Panc1 (cell line): Measurements from ENCODE around the gene VWA8. TPM values are rescaled to one million over a fixed set of nuclear protein-coding genes. Genes with fewer than 3 reads are reported as not detected.
"Not testable (repeated sequence)": the region's sequence is repeated elsewhere in the genome, so short reads cannot be mapped to it uniquely, and the experiment has no call there.

Experiments used
- ATAC-seq: fragments of 200-7000 bp; cut with Tn5 transposase; 2 replicates; pipeline ENCODE4 v1.9.1; 2020; ENCODE audit warnings: mild to moderate bottlenecking, moderate library complexity
- BruUV-seq: library from RNA; stranded (reverse); fragments of 400-500 nt; replicated peaks from 2 replicates; lab custom pipeline; 2021; lab: Mats Ljungman, UMichigan
- CTCF ChIA-PET: fragments of 300-600 bp; sonication (Branson Sonifier 250); formaldehyde crosslinking; loops from one replicate; lab custom pipeline; 2022; ENCODE audit warnings: antibody characterized with exemption; lab: Charles Lee
- POLR2A ChIA-PET: fragments of 300-600 bp; sonication (Branson Sonifier 250); formaldehyde crosslinking; loops from one replicate; lab custom pipeline; 2022; ENCODE audit warnings: antibody characterized with exemption; lab: Charles Lee
- DNase-seq: peaks from one replicate; pipeline ENCODE4 v3.0.0-alpha.2; 2010; ENCODE audit warnings: low read depth, low spot score
- H3K27ac ChIP-seq: 2 replicates; pipeline ENCODE4 v1.5.1; 2011; ENCODE audit warnings: mild to moderate bottlenecking, low read length, inconsistent platforms
- H3K27me3 ChIP-seq: fragments of 200-500 bp; sonication (Bioruptor generic); 2 replicates; pipeline ENCODE4 v1.6.0; 2014; ENCODE audit warnings: low read length, inconsistent platforms; ENCODE audit not compliant: control insufficient read depth, insufficient read depth
- H3K36me3 ChIP-seq: fragments of 200-500 bp; sonication (Bioruptor generic); 2 replicates; pipeline ENCODE4 v1.5.1; 2014; ENCODE audit warnings: inconsistent platforms, mild to moderate bottlenecking, low read length, moderate library complexity; ENCODE audit not compliant: control insufficient read depth, insufficient read depth
- H3K4me1 ChIP-seq: 2 replicates; pipeline ENCODE4 v1.5.1; 2011; ENCODE audit warnings: inconsistent platforms, mild to moderate bottlenecking, low read length, moderate library complexity; ENCODE audit not compliant: control insufficient read depth, insufficient read depth
- H3K4me3 ChIP-seq, 2 experiments: 2 replicates each; pipeline ENCODE4 v1.5.1; 2011 to 2012; ENCODE audit warnings: low read depth in 2 of 2, low read length in 2 of 2, mild to moderate bottlenecking in 2 of 2, inconsistent platforms in 1 of 2, moderate library complexity in 1 of 2
- H3K9me3 ChIP-seq: fragments of 200-500 bp; sonication (Bioruptor generic); 2 replicates; pipeline ENCODE4 v1.5.1; 2014; ENCODE audit warnings: low read depth, mild to moderate bottlenecking, inconsistent platforms, low read length, moderate library complexity; ENCODE audit not compliant: control insufficient read depth, insufficient read depth
- CTCF ChIP-seq: fragments of 450-650 bp; IDR thresholded peaks from 2 replicates; pipeline ENCODE4 v1.5.1; 2017; ENCODE audit warnings: mild to moderate bottlenecking
- POLR2AphosphoS5 ChIP-seq: IDR thresholded peaks from 2 replicates; pipeline ENCODE4 v1.6.1; 2012; ENCODE audit warnings: mild to moderate bottlenecking, low read depth, low read length, moderate library complexity
- SIN3A ChIP-seq: IDR thresholded peaks from 2 replicates; pipeline ENCODE4 v1.6.1; 2012; ENCODE audit warnings: low read depth, mild to moderate bottlenecking, low read length, moderate library complexity, borderline replicate concordance; ENCODE audit not compliant: insufficient read depth
- TCF7L2 ChIP-seq: IDR thresholded peaks from 2 replicates; pipeline ENCODE4 v1.6.1; 2011; ENCODE audit warnings: mild to moderate bottlenecking, low read depth, low read length, inconsistent platforms
- in situ Hi-C: cut with HindIII; loops from 2 replicates; pipeline ENCODE4 v1.10.0; 2016; ENCODE audit warnings: low sequenced_read_pairs, low pct_unique_long_range_greater_than_20kb
- intact Hi-C: fragments of 100-400 bp; cut with micrococcal nuclease; formaldehyde crosslinking; loops from one replicate; pipeline ENCODE4 v1.10.0; 2022; ENCODE audit not compliant: unreplicated experiment
- total RNA-seq: library from RNA; stranded (reverse); gene quantifications from one replicate; pipeline ENCODE4 v1.2.1, GENCODE V29; 2021; ENCODE audit not compliant: unreplicated experiment
- TF ChIP-seq, protein P1 (sequence below), 2 experiments: IDR thresholded peaks; 2 replicates each; pipeline ENCODE4 v1.6.1; 2011 to 2012; ENCODE audit warnings: low read depth in 2 of 2, control low read depth in 1 of 2, low read length in 1 of 2, mild to moderate bottlenecking in 1 of 2, moderate library complexity in 1 of 2; ENCODE audit not compliant: insufficient read depth in 1 of 2

The VWA8 gene
- total RNA-seq, 1 experiment from 2014 or later: 11.2 TPM

GRCh38 chr13:41621716-41622431 lies 339.0 kb downstream of the VWA8 start:
- Histone ChIP-seq H3K9me3 (no peaks in the 10 kb centered on the region), H3K27ac (no peak overlapping the region), H3K4me3 (no peak overlapping the region), H3K4me1 (no peaks in the 10 kb centered on the region), H3K36me3 (no peaks in the 10 kb centered on the region), H3K27me3 (no peaks in the 10 kb centered on the region)
- BruUV-seq: no TSS peak
- intact Hi-C loops (no loop called here), in situ Hi-C loops (no loop called here)
- POLR2A ChIA-PET: no interaction called here
- ATAC-seq (no peak), DNase-seq (no peak)
- TF ChIP-seq POLR2AphosphoS5 (no peak), TCF7L2 (no peak), CTCF (no peak), SIN3A (no peak)
- TF ChIP-seq, protein P1, sequence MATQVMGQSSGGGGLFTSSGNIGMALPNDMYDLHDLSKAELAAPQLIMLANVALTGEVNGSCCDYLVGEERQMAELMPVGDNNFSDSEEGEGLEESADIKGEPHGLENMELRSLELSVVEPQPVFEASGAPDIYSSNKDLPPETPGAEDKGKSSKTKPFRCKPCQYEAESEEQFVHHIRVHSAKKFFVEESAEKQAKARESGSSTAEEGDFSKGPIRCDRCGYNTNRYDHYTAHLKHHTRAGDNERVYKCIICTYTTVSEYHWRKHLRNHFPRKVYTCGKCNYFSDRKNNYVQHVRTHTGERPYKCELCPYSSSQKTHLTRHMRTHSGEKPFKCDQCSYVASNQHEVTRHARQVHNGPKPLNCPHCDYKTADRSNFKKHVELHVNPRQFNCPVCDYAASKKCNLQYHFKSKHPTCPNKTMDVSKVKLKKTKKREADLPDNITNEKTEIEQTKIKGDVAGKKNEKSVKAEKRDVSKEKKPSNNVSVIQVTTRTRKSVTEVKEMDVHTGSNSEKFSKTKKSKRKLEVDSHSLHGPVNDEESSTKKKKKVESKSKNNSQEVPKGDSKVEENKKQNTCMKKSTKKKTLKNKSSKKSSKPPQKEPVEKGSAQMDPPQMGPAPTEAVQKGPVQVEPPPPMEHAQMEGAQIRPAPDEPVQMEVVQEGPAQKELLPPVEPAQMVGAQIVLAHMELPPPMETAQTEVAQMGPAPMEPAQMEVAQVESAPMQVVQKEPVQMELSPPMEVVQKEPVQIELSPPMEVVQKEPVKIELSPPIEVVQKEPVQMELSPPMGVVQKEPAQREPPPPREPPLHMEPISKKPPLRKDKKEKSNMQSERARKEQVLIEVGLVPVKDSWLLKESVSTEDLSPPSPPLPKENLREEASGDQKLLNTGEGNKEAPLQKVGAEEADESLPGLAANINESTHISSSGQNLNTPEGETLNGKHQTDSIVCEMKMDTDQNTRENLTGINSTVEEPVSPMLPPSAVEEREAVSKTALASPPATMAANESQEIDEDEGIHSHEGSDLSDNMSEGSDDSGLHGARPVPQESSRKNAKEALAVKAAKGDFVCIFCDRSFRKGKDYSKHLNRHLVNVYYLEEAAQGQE (IDR thresholded peaks at IDR 0.05; ENCODE audit: insufficient read depth in 1 of 2, low read depth in 2 of 2, low read length in 1 of 2): no peak
- CTCF ChIA-PET: no interaction called here

DNA sequence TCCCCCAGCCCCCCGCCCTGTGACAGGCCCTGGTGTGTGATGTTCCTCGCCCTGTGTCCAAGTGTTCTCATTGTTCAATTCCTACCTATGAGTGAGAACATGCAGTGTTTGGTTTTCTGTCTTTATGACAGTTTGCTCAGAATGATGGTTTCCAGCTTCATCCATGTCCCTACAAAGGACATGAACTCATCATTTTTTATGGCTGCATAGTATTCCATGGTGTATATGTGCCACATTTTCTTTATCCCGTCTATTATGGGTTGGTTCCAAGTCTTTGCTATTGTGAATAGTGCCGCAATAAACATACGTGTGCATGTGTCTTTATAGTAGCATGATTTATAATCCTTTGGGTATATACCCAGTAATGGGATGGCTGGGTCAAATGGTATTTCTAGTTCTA lies 343.3 kb downstream of the VWA8 start:
- DNase-seq, intact Hi-C loops, H3K4me1 ChIP-seq, H3K36me3 ChIP-seq, BruUV-seq, H3K9me3 ChIP-seq, CTCF ChIA-PET, ATAC-seq, POLR2A ChIA-PET, in situ Hi-C loops, H3K27me3 ChIP-seq, H3K27ac ChIP-seq, H3K4me3 ChIP-seq: not testable (repeated sequence)

- CTCF ChIA-PET: no interaction called here
- in situ Hi-C loops: no loop called here
Measured at GRCh38 chr13:41616151-41616550, 344.8 kb downstream of the VWA8 start.

More at GRCh38 chr13:41616151-41616550, 344.8 kb downstream of the VWA8 start:
- intact Hi-C loops: no loop called here
- H3K4me3 ChIP-seq: no peak overlapping the region
- H3K27me3 ChIP-seq: no peaks in the 10 kb centered on the region
- BruUV-seq: no TSS peak
- H3K36me3 ChIP-seq: no peaks in the 10 kb centered on the region
- no peaks in the 10 kb centered on the region for H3K9me3 ChIP-seq
- H3K27ac ChIP-seq: no peak overlapping the region
- no peaks in the 10 kb centered on the region for H3K4me1 ChIP-seq
- ATAC-seq (no peak), DNase-seq (no peak)
- POLR2A ChIA-PET: interaction anchor here (0.8 kb wide), 1 partner anchor 39 kb away, joined by 5 read pairs; no protein-coding TSS in a partner anchor
- no peak for TF ChIP-seq TCF7L2
- TF ChIP-seq CTCF: no peak
- TF ChIP-seq, protein P1 (IDR thresholded peaks at IDR 0.05; ENCODE audit: insufficient read depth in 1 of 2, low read depth in 2 of 2, low read length in 1 of 2): no peak
- no peak for TF ChIP-seq SIN3A
- no peak for TF ChIP-seq POLR2AphosphoS5
